ENCODE data around the gene SOD1. TPM values are rescaled to one million over a fixed set of nuclear protein-coding genes. Genes with fewer than 3 reads are reported as not detected.

The SOD1 gene
- total RNA-seq (2022; extraction: Qiagen RNA extraction): 361 to 448 TPM (median 381 TPM) in 5 replicates

GRCh38 chr21:31659536-31660258 is at the start of gene SOD1:
TSS of gene SOD1 (plus strand) at chr21:31659693. CDS start at chr21:31659770, 77 bp downstream.

Other genes starting within 250 kb of the SOD1 start
- 16.4 to 21.1 TPM (median 18.7 TPM) in 5 replicates for gene SCAF4, start 72.4 kb downstream of the SOD1 start, total RNA-seq (2022; extraction: Qiagen RNA extraction)
- gene HUNK, start 213.3 kb downstream of the SOD1 start, total RNA-seq (2022; extraction: Qiagen RNA extraction): 1.3 to 1.5 TPM (median 1.4 TPM) in 5 replicates

Measured in A549 treated with Mapracorat at 1 μM for 4 hours (cell line).